Nephron (organoid): ENCODE results near the gene WDR5.

ENCODE experiments used
- H3K27ac Mint-ChIP-seq, 3 experiments: 2 replicates each; pipeline ENCODE4 v1.8.0; 2020; ENCODE audit warnings: mixed read lengths in 3 of 3, mild to moderate bottlenecking in 2 of 3, moderate library complexity in 1 of 3
- H3K27me3 Mint-ChIP-seq: 2 replicates; pipeline ENCODE4 v1.8.0; 2021; ENCODE audit warnings: low read depth, mild to moderate bottlenecking, moderate library complexity, mixed read lengths
- H3K36me3 Mint-ChIP-seq: 2 replicates; pipeline ENCODE4 v1.8.0; 2020; ENCODE audit warnings: low read depth, mixed read lengths
- H3K4me1 Mint-ChIP-seq: 2 replicates; pipeline ENCODE4 v1.8.0; 2020; ENCODE audit warnings: mixed read lengths
- H3K4me3 Mint-ChIP-seq, 3 experiments: 2 replicates each; pipeline ENCODE4 v1.8.0; 2020; ENCODE audit warnings: mild to moderate bottlenecking in 3 of 3, mixed read lengths in 3 of 3, moderate library complexity in 2 of 3
- H3K9me3 Mint-ChIP-seq: 2 replicates; pipeline ENCODE4 v1.8.0; 2020; ENCODE audit warnings: mixed read lengths
- TF ChIP-seq, protein P1 (sequence below), 3 experiments: fragments of 200-600 bp; sonication (generic); IDR thresholded peaks; one replicate each; pipeline ENCODE4 v1.5.0; 2021; ENCODE audit warnings: antibody characterized with exemption in 3 of 3; ENCODE audit not compliant: unreplicated experiment in 3 of 3

Gene WDR5

DNA sequence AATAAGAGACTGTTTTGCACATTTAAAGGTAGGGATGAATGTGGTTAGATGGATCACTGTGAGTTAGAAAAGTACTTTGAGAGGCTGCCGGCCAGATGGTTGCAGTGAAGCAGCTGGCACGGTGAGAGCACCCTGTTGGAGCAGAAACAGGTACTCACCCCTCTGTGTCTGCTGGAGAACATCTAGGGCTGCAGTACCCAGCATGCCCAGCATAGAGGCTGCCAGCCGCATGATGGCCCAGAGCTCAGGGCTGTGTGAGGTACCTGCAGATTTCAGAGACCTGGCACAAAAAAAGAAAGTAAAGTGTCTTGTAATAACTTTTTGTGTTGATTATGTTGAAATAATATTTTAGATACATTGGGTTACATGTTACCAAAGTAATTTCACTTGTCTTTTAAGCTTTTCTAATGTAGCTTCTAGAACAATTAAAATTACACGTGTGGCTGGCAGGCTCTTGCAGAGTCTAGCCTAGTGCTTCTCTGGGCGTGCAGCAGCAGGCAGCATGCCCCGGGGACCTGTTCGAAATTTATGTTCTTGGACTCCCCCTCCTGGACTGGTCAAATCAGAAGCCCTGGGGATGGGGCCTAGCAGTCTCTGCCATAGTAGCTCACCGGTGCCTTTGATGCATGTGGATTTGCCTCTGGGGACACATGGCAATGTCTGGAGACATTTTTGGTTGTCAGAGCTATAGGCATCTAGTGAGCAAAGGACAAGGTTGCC is 11.1 kb downstream of the WDR5 start:
- Mint-ChIP-seq H3K36me3 (peaks cover 70% of the 10 kb centered on the region), H3K9me3 (no peaks in the 10 kb centered on the region), H3K4me1 (peaks cover 21% of the 10 kb centered on the region), H3K27me3 (no peaks in the 10 kb centered on the region), H3K27ac (no peak overlapping the region), H3K4me3 (no peak overlapping the region)
- TF ChIP-seq, protein P1, sequence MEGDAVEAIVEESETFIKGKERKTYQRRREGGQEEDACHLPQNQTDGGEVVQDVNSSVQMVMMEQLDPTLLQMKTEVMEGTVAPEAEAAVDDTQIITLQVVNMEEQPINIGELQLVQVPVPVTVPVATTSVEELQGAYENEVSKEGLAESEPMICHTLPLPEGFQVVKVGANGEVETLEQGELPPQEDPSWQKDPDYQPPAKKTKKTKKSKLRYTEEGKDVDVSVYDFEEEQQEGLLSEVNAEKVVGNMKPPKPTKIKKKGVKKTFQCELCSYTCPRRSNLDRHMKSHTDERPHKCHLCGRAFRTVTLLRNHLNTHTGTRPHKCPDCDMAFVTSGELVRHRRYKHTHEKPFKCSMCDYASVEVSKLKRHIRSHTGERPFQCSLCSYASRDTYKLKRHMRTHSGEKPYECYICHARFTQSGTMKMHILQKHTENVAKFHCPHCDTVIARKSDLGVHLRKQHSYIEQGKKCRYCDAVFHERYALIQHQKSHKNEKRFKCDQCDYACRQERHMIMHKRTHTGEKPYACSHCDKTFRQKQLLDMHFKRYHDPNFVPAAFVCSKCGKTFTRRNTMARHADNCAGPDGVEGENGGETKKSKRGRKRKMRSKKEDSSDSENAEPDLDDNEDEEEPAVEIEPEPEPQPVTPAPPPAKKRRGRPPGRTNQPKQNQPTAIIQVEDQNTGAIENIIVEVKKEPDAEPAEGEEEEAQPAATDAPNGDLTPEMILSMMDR (IDR thresholded peaks at IDR 0.05; ENCODE audit: unreplicated experiment in 3 of 3) = no peak

DNA sequence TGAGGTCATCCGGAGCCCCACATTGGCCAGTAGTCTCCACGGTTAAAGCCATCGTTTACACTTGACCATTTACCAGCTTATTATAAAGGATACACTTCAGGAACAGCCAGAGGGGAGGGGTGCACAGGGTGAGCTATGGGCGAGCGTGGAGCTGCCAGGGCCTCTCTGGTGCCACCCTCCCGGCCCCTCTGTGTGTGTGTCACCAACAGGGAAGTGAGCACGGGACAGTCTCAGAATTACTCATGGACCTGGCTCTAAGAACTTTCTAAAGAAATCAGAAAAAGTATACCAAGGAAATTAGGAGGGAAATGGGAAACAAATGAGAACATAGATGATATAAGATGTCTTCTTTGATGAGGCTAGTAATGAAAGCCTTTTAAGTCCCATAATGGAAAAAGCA is 13.5 kb downstream of the WDR5 start:
- TF ChIP-seq, protein P1 (IDR thresholded peaks at IDR 0.05; ENCODE audit: unreplicated experiment in 3 of 3) = no peak
- no peaks in the 10 kb centered on the region for H3K27me3 Mint-ChIP-seq
- H3K9me3 Mint-ChIP-seq = no peaks in the 10 kb centered on the region
- H3K4me1 Mint-ChIP-seq = peaks cover 17% of the 10 kb centered on the region
- H3K36me3 Mint-ChIP-seq = peaks cover 62% of the 10 kb centered on the region
- no peak overlapping the region for H3K27ac Mint-ChIP-seq
- no peak overlapping the region for H3K4me3 Mint-ChIP-seq

DNA sequence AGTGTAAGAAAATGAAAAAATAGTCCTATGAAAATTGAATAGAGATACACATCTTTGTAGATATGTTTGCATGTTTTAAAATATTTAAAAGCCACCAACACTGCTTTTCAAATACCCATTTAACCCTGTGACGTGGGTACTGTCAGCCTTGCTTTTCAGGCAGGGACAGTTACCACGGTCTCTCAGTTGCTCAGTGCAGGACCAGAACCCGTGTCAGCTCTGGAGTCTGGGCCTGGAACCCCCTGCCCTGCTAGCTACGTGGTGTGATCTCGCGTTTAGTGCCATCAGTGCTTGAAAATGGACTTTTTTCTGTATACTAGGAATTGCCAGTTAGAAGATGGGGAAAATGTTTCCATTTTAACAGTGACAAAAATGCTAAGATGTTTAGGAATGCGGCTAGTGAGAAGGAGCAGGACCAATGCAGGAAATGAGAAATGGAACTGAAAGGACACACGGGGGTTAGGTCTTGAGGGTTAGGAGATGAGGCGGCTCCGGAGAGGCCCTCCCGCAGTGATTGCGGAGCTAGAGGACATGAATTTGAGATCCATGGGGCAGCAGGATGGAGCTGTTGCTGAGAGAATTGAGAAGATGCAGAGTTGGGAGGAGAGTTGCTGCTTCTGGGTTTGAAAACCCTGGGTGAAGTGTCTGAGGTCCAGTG is 14.8 kb downstream of the WDR5 start:
- H3K27me3 Mint-ChIP-seq = no peaks in the 10 kb centered on the region
- H3K36me3 Mint-ChIP-seq = peaks cover 58% of the 10 kb centered on the region
- H3K27ac Mint-ChIP-seq = peak overlapping the region; percentile 12 to 54 (median 15)

DNA sequence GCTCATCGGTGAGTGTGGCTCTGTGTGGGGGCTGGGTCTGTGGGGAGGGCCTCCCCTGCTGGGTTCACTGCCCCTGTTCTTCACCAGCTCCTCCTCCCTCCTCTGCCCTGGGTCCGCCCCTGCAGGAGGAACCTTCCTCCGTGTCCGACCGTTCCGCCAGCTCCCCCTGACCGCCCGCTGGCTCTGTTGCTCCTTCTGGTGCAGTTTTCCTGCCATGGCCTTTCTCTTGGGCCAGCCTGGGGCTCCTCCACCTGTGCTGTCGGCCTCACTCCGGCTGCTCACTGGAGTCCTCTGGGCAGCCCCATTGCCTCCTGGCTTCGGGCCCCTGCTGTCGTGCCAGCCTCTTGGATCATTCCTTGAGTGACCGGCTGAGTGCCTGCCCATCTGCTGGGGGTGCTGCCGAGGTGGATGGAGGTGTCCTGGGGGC is 16.2 kb downstream of the WDR5 start:
- no peaks in the 10 kb centered on the region for H3K27me3 Mint-ChIP-seq
- no peak overlapping the region for H3K4me3 Mint-ChIP-seq
- peak overlapping the region in 2 of 3 experiments; percentile 63 to 70 for H3K27ac Mint-ChIP-seq
- H3K9me3 Mint-ChIP-seq = no peaks in the 10 kb centered on the region
- peaks cover 57% of the 10 kb centered on the region for H3K36me3 Mint-ChIP-seq
- H3K4me1 Mint-ChIP-seq = peaks cover 13% of the 10 kb centered on the region
- TF ChIP-seq, protein P1 (IDR thresholded peaks at IDR 0.05; ENCODE audit: unreplicated experiment in 3 of 3) = no peak

More for the DNA sequence above, 14.8 kb downstream of the WDR5 start:
- H3K4me1 Mint-ChIP-seq = peaks cover 13% of the 10 kb centered on the region
- TF ChIP-seq, protein P1 (IDR thresholded peaks at IDR 0.05; ENCODE audit: unreplicated experiment in 3 of 3) = no peak
- H3K9me3 Mint-ChIP-seq = no peaks in the 10 kb centered on the region
- H3K4me3 Mint-ChIP-seq = peak overlapping the region in 1 of 3 experiments; percentile 18

DNA sequence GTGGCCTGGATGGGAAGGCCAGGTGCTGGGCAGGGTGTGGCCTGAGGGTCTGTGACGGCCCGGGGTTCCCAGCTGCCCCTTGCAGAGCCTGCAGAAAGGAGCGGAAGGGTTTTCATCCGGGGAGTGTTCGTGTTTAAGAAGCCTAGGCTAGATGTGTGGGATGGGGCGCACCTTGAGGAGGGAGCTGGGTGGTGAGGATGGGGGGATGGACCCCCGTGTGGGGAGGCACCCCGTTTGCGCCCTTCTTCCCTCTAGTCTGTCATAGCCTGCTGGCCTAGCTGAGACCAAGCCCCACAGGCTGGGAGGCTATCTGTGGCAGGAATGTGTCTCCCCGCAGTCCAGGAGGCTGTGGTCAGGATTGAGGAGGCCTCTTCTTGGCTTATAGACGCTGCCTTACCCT is 16.6 kb downstream of the WDR5 start:
- TF ChIP-seq, protein P1 (IDR thresholded peaks at IDR 0.05; ENCODE audit: unreplicated experiment in 3 of 3) = no peak
- Mint-ChIP-seq H3K27ac (no peak overlapping the region), H3K36me3 (peaks cover 53% of the 10 kb centered on the region), H3K4me3 (no peak overlapping the region), H3K4me1 (peaks cover 13% of the 10 kb centered on the region), H3K9me3 (no peaks in the 10 kb centered on the region), H3K27me3 (no peaks in the 10 kb centered on the region)
